ENCODE data around the gene EXOC3.

The EXOC3 gene

GRCh38 chr5:494667-495255 is 51.8 kb downstream of the EXOC3 start:
- no peak for DNase-seq (ENCODE audit: low read depth)
- no peak overlapping the region for H3K4me3 ChIP-seq (ENCODE audit: low read depth, low read length)
- no peak for TF ChIP-seq CTCF (IDR thresholded peaks at IDR 0.05; ENCODE audit: insufficient read depth, low read depth, low read length, missing control alignments)

- H3K4me3 ChIP-seq (ENCODE audit: low read depth, low read length): no peak overlapping the region
- no peak for DNase-seq (ENCODE audit: low read depth)
- TF ChIP-seq CTCF (IDR thresholded peaks at IDR 0.05; ENCODE audit: insufficient read depth, low read depth, low read length, missing control alignments): no peak
These were observed 53.1 kb downstream of the EXOC3 start for GRCh38 chr5:496028-496427.

- H3K4me3 ChIP-seq (ENCODE audit: low read depth, low read length): no peak overlapping the region
- TF ChIP-seq CTCF (IDR thresholded peaks at IDR 0.05; ENCODE audit: insufficient read depth, low read depth, low read length, missing control alignments): no peak
- DNase-seq (ENCODE audit: low read depth): no peak
These were observed 54.2 kb downstream of the EXOC3 start for GRCh38 chr5:497090-497700.

- DNase-seq (ENCODE audit: low read depth): peak; percentile 12
- TF ChIP-seq CTCF (IDR thresholded peaks at IDR 0.05; ENCODE audit: insufficient read depth, low read depth, low read length, missing control alignments): no peak
- H3K4me3 ChIP-seq (ENCODE audit: low read depth, low read length): 0 out of 2 replicates have a peak overlapping the region, but pooled peaks have one; percentile 8
These were observed 55.0 kb downstream of the EXOC3 start for GRCh38 chr5:497871-498509.

- TF ChIP-seq CTCF (IDR thresholded peaks at IDR 0.05; ENCODE audit: insufficient read depth, low read depth, low read length, missing control alignments): no peak
- no peak for DNase-seq (ENCODE audit: low read depth)
- H3K4me3 ChIP-seq (ENCODE audit: low read depth, low read length): no peak overlapping the region
These were observed 56.5 kb downstream of the EXOC3 start for GRCh38 chr5:499233-500209.

GRCh38 chr5:500491-500890 is 57.5 kb downstream of the EXOC3 start:
- H3K4me3 ChIP-seq (ENCODE audit: low read depth, low read length): no peak overlapping the region
- no peak for DNase-seq (ENCODE audit: low read depth)
- no peak for TF ChIP-seq CTCF (IDR thresholded peaks at IDR 0.05; ENCODE audit: insufficient read depth, low read depth, low read length, missing control alignments)
